Erythroblast (primary cell): ENCODE results near the gene ST6GAL1.
"Not testable (repeated sequence)": the region's sequence is repeated elsewhere in the genome, so short reads cannot be mapped to it uniquely, and the experiment has no call there.

Experiments
- DNase-seq, 2 experiments: peaks; one replicate each; lab custom pipeline; 2025; lab: John Stamatoyannopoulos, UW
- GATA1 ChIP-seq: IDR thresholded peaks from 2 replicates; pipeline ENCODE4 v1.6.1; 2011; ENCODE audit warnings: low read depth, mild to moderate bottlenecking, control low read depth, low read length, moderate library complexity
- POLR2A ChIP-seq: IDR thresholded peaks from 2 replicates; pipeline ENCODE4 v1.6.1; 2011; ENCODE audit warnings: mild to moderate bottlenecking, low read length

Gene ST6GAL1

DNA sequence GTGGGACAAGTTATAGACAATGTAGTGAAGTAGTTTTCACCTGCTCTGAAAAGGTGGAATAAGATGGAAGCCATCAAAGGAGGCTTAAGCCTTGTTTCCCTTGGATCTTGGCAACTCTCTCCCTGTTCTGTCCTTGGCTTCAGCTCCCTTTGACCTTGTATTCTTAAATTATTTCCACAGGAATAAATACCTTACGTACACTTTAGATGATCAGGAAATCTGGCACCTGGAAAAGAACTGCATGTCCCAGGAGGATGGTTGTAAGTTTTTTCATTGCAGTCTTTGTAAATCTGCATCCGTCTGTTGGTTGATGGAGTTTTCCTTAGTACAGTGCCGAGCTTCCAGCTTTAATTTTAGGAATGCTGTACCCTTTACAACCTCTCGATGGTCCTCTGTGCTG lies 11.8 kb downstream of the ST6GAL1 start:
- TF ChIP-seq GATA1 (no peak), POLR2A (no peak)
- DNase-seq: no peak

GRCh38 chr3:186945255-186945823 lies 15.0 kb downstream of the ST6GAL1 start:
- no peak for DNase-seq
- no peak for TF ChIP-seq GATA1
- no peak for TF ChIP-seq POLR2A

GRCh38 chr3:186946756-186947375 lies 16.5 kb downstream of the ST6GAL1 start:
- DNase-seq: no peak
- TF ChIP-seq GATA1: no peak
- TF ChIP-seq POLR2A: no peak

DNA sequence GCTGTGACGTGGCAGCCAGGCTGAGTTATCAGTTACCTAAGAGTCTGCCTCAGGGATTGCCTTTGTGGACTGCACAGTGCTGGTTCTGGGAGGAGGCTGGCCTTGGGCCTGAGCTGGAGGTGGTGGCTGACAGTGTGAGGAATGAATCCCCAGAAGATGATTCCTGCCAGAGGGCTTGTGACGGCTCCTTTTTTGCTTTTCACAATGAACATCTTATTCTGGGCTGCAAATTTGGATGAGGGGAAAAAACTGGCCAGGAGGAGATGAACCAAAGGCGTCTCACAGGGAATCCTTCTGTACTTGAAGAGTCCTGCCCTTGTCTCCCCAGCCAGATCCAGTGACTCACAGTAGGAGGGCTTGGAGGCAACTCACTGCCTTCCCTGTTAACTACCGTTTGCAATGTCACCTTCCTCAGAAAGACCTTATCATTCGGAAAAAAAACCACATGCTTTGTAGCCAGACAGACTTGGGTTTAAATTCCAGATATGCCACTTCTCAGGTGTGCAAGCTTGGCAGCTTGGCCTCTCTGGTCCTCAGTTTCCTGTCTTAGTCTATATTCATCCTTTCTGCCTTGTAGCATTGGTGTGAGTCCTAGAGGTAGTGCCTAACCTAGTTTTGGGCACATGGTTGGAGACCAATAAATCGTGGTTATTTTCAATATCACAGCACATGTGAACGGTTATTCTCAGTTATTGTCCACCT lies 19.1 kb downstream of the ST6GAL1 start:
- peak; percentile 71 to 74 for DNase-seq
- TF ChIP-seq GATA1 (no peak), POLR2A (no peak)

DNA sequence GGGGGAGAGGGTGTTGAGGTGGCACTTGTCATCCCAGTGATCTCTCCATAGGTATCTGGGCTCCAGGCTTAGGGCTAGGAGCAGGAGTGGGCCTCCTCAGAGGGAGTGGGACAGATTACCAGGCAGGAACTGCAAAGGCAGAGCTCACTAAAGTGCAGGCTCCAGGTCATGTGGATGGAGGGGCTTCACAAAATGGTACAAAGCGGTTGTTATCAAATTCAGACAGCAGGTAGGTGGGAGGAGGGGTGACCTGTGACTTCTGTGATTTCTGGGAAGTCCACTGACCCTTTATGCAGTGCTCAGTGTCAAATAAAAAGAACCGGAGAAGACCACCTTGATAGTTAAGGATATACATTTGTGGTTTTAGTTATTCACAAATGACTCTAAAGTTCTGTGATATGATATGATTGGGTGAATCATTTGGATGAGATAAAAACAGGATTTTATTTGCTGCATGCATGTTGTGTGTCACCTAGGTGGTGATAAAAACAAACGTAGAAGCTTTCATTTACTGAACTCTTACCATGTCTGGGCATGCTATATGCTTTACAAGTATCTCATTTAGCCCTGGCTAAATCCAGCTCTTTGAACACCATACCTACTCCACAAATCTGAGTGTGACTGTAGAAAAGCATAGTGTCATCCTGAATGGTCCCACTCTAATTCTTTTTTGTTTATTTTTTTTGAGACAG lies 20.2 kb downstream of the ST6GAL1 start:
- DNase-seq: no peak
- TF ChIP-seq POLR2A (no peak), GATA1 (no peak)

- no peak for TF ChIP-seq GATA1
- no peak for TF ChIP-seq POLR2A
- no peak for DNase-seq
Measured at GRCh38 chr3:186951640-186952552, 21.6 kb downstream of the ST6GAL1 start.

DNA sequence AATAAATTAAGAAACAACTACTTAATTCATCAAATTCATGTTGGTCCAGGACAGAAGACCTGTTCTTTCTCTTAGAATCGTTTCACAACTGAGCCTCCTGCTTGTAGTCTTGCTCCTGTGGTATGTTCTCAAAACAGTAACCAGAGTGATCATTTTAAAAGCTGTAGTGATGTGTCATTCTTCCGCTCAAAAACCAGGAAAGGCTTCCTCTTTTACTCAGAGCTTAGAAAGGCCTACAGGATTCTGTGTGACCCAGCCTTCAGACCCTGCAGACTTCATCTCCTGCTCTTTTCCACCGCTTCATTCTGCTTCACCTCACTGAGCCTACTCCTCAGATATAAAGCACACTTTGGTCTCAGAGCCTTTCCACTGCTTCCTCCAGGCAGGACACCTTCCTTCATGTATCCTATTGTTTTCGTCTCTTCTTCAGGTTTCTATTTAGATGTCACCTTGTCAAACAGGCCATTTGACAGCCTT lies 22.7 kb downstream of the ST6GAL1 start:
- DNase-seq: no peak
- TF ChIP-seq POLR2A: no peak
- no peak for TF ChIP-seq GATA1

- DNase-seq: not testable (repeated sequence)
Measured at GRCh38 chr3:186953992-186954699, 23.8 kb downstream of the ST6GAL1 start.

GRCh38 chr3:186955898-186956696 lies 25.8 kb downstream of the ST6GAL1 start:
- TF ChIP-seq GATA1 (no peak), POLR2A (no peak)
- no peak for DNase-seq

GRCh38 chr3:186959029-186959624 lies 28.8 kb downstream of the ST6GAL1 start:
- DNase-seq: no peak
- TF ChIP-seq GATA1 (no peak), POLR2A (no peak)

DNA sequence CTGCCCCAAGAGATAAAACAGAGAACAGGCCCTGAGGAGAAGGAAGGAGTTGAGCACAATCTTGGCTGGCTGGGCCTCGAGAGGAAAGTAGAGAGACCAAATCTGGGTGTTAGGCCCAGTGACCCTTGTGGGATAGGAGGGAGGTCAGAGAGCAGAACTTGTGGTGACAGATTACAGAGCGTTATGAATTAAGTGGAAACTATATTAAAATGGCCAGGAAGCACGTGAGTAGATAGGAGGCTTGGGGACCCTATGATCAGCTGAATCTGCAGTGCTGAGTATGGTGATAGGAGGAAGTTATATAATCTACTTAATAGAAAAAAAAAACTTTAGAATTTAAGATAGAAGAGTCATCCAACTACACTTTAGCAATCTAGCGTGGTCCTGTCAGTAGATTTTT lies 30.0 kb downstream of the ST6GAL1 start:
- no peak for DNase-seq
- no peak for TF ChIP-seq GATA1
- TF ChIP-seq POLR2A: no peak
